Activated CD4-positive, alpha-beta T cell treated with anti-CD3 and anti-CD28 coated beads, Interleukin-10, Interleukin-2, amounts not matched to agents 100 ng/mL and 50 ng/mL, durations not matched to agents 16 hours and 8 hours (primary cell): ENCODE measurements around the gene GREM1.

Source experiments
- DNase-seq: peaks from one replicate; pipeline ENCODE4 v3.0.0-alpha.2; 2020

Gene GREM1

DNA sequence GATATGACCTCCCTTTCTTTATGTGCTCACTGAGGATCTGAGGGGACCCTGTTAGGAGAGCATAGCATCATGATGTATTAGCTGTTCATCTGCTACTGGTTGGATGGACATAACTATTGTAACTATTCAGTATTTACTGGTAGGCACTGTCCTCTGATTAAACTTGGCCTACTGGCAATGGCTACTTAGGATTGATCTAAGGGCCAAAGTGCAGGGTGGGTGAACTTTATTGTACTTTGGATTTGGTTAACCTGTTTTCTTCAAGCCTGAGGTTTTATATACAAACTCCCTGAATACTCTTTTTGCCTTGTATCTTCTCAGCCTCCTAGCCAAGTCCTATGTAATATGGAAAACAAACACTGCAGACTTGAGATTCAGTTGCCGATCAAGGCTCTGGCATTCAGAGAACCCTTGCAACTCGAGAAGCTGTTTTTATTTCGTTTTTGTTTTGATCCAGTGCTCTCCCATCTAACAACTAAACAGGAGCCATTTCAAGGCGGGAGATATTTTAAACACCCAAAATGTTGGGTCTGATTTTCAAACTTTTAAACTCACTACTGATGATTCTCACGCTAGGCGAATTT is 14.9 kb downstream of the GREM1 start:
- DNase-seq = no peak

DNA sequence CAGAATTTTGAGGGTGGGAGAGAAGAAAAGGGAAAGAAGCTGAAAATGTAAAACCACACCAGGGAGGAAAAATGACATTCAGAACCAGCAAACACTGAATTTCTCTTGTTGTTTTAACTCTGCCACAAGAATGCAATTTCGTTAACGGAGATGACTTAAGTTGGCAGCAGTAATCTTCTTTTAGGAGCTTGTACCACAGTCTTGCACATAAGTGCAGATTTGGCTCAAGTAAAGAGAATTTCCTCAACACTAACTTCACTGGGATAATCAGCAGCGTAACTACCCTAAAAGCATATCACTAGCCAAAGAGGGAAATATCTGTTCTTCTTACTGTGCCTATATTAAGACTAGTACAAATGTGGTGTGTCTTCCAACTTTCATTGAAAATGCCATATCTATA is 15.5 kb downstream of the GREM1 start:
- no peak for DNase-seq

DNA sequence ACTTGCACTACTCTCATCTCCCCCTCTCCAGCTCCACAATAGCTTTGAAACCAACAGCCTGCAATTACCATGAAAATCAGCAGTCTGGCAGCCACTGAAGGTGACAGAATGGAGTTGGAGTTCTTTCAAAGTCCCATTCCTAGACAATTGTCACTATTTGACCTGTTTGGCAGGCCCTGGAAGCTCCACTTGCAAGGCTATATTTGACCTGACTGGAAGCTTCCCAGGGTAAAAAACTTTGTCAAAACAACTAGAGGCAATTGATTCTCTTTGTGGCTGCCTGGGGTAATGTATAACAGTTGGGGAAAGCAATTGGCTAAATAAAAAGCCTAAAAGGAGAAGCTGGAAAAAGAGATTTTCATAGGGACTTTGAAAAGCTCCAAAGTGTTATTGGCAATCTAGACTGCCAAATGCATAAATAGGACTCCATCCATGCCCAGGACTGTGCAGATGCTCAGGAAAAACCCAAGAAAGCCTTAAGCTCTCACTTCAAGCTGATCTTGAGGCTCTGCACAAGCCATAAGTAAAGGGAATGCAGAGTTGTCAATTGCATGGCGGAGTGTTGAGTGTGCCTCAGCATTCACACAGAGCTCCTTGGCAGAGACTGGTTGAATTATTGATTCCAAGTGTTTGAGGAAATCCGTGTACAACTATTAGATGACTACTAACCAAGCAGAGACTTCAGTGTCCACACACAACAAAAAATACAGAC is 18.3 kb downstream of the GREM1 start:
- no peak for DNase-seq

DNA sequence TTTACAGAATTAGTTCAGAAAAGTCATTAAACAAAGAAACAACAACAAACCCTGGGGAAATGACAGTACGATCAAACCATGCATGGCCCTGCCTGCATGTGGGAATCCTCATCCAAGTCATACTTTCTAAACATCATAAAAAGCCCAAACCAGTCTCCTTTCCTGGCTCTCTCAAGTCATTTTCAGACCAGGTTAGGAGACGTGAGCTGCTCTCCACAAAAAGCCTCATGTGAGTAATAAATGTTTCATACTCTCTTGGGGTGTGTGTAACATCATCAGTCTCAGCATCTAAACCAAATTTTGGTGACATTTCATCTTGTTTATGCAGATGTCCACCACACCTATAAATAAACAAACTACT is 18.9 kb downstream of the GREM1 start:
- no peak for DNase-seq

DNA sequence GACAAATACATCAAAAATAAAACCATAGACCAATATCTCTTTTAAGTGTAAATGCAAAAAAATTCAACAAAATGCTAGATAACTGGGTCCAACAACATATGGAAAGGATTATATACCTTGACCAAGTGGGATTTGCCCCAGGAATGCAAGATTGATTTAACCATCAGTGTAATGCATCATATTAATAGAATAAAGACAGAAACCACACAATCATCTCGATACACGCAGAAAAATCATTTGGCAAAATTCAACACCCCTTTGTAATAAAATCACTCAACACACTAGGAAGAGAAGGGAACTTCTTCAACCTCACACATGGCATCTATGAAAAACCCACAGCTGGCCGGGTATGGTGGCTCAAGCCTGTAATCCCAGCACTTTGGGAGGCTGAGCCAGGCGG is 19.5 kb downstream of the GREM1 start:
- no peak for DNase-seq

DNA sequence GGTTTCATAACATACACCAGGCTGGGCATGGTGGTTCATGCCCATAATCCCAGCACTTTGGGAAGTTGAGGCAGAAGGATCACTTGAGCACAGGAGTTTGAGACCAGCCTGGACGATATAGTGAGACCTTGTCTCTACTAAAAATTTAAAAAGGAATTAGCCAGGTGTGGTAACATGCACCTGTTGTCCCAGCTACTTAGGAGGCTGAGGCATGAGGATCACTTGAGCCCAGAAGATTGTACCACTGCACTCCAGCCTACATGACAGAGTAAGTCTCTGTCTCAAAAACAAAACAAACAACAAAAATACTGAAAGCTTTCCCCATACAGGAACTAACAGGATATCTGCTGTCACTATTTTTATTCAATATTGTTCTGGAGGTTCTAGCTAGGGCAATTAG is 20.9 kb downstream of the GREM1 start:
- no peak for DNase-seq

DNA sequence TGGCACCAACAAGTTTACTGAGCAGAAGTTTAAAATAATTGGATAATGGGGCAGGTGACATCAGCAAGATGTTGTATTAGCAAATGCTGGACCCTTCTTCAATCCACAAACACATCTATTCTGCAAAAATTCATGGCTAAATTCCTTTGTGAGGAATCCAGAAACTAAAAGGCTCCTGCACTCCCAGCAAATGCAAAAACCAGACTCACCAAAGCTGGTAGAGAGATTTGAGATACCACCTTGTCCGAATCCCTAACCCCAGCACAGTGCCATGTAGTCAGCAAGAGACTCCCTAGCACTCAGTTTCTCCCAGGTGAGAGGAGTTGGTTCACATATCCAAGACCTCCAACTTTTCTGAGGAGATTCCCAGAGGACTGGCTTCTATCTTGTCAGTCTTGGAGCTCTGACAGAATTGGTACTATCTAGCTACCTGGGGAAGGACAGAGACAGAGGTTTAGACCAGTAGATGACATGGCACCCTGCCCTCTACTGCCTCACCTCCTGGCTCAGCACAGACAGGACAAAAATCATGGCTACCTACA is 21.8 kb downstream of the GREM1 start:
- DNase-seq = no peak

DNA sequence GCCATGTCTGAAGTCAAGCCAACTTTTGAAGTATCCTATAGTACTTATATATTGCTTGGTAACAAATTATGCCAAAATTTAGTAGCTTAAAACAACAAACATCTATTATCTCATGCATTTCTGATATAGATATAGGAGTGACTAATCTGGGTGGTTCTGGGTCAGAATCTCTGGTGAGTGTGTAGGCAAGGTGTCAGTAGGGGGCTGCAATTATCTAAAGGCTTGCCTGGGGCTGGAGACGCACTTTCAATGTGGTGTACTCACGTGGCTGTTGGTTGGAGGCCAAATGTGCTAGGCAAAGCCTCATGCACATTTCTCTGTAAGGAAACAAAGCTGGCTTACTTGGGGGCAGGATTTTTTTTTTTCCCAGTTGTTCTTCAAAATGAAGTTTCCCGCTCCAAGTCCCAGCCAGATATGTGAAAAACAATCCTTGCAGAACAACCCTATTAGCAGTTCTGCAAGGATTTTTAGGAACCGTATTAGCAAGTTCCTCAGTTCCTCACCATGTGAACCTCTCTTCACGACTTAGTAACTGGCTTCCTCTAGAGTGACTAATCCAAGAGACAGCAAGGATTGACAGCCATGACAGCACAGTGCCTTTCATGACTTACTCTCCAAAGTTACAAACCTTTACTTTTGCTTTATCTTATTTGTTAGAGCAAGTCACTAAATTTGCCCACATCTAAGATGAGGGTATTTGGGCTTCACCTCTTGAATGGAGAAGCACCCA is 25.8 kb downstream of the GREM1 start:
- DNase-seq = no peak

DNA sequence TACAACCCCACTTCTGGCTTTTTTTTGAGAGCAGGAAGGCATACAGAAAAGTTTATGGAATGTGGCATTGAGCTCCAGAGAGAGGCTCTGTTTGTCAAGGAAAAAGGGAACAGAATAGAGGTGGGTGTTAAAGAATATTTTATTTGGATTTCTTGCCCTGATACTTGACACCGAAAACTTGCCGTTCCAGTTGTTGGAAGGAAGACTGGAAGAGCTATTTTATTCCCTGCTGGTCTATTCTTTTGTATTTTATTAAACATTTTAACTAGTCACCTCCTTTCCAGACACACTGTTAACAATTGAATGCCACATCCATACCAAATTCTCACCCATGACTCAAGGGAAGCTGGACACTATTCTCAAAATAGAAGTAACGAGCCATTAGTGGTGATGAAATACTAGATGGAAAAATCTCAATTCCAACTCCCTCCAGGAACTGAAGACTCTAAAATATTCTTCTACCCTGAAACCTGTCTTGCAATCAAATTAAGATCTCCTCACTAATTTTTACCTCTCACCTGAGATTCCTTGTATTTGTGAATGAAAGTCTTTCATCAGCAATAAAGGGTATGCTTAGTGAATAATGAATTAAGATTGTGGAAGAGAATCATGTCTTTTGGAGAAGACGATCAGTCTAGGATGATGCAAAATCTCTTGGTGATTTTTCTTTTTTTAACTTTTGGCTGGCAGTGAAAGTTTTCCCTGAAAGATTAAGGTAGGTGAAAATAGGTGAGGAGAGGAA is 28.5 kb downstream of the GREM1 start:
- DNase-seq = no peak

DNA sequence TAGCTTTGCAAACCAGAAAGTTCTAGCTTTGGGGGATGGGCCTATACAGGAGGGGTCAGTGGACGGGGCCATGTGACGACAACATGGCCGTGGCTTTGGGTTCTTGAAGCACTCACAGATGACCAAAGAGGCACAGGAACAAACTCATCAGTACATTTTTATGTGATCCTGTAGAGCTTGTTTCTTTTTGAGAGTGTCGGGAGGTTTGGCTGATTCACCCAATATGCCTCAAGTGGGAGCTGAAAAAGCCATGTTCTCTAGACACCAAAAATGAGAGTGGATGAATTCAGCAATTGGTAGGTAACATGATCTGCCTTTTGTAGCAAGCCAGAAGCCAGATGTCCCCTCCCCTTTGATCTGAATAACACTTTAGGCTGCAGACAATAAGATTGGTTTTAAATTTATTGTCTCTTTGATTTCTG is 30.1 kb downstream of the GREM1 start:
- DNase-seq = no peak

DNA sequence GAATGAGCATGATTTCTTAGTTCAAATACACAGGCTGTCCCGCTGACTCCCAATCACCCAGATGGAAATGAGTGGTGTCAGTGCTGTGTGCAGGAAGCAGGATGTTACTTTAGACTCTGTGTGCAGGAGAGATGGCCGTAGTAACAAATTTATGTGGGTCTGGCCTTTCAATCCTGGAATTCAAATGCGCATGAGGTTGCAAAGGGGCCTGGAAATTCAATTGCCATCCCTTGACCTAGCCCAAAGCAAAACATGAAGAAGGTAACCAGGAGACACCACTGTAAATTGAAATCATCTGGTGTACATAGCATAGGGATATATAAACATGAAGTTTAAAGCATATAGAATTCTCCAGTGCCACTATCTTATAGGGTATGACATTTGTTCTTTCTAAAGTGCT is 33.2 kb downstream of the GREM1 start:
- DNase-seq = no peak

DNA sequence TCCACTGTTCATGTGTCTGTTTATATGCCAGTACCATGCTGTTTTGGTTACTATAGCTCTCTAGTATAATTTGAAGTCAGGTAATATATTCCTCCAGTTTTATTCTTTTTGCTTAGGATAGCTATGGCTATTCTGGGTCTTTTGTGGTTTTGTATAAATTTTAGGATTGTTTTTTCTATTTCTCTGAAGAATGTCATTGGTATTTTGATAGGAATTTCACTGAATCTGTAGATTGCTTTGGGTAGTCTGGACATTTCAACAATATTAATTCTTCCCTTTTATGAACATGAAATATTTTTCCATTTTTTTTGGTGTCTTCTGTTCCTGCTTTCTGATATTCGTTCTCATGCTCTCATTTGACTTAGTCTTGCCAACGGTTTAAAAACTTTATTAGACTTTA is 39.6 kb downstream of the GREM1 start:
- no peak for DNase-seq

DNA sequence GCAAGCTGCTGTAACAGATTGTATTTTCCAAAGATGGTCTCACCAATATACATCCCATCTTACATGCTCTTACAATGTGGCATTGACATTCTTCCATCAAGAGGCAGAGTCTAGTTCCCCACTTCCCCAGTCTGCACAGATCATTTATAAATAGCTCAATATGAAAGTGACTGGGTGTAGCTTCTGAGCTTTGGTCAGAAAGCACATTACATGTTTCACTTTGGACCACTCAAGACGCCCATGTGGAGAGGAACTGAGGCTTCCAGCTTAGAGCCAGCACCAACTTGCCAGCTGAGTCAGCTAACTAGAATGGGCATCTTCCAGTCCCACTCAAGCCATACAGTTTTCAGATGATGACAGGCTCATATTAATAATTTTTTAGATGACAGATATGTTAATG is 45.5 kb downstream of the GREM1 start:
- no peak for DNase-seq

DNA sequence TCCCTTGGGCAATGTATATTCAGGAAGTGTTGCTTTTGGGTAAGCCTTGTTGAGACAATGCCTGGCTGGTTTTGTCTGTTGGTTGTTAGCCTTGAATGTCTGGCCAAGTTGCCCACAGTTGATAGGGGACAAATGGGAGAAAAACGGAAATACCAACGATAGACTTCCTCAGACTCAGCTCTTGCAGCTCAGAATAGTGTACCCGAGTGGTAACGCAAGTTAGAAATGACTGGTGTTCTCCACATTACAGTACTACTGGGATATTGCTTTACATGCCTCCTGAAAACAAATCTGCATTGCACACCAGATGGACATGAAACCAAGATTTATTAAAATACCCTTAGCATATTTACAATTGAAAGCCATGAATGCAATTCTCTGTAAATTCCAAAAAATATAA is 47.4 kb downstream of the GREM1 start:
- no peak for DNase-seq

DNA sequence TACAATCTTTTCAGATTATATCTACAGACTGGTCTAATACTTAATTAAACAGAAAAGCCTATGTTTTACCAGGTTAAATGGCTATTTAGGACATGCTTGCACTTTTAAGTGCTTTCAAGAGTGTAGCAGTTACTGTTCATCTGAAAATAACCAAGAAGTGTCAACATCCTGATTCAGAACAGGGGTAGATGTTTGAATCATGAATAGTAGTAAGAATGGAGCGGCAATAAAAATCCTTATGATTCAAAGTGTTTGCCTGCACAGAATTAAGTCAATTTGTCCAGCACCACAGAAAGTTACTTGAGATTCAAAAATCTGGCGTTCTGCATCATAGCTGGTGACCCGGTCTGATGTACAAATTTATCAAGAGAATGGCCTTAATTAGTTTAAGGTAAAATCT is 48.3 kb downstream of the GREM1 start:
- DNase-seq = no peak

DNA sequence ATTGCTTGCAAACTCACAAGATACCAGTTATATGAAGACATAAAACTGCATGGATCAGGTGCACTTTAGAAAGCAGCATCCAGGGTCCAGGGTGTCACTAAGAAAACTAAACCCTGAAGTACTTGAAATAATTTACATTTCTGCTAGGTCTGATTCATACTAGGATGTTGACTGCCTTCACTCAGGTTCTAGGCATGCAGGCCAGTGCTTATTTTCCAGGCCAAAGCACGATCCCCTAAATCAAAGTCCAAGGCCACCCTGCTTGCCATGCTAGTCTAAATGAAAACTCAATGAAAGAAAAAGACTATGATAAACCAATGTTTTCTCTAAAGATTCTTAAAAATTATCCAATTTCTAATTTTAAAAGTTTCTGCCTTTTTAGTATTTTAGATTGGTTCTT is 49.4 kb downstream of the GREM1 start:
- DNase-seq = no peak

DNA sequence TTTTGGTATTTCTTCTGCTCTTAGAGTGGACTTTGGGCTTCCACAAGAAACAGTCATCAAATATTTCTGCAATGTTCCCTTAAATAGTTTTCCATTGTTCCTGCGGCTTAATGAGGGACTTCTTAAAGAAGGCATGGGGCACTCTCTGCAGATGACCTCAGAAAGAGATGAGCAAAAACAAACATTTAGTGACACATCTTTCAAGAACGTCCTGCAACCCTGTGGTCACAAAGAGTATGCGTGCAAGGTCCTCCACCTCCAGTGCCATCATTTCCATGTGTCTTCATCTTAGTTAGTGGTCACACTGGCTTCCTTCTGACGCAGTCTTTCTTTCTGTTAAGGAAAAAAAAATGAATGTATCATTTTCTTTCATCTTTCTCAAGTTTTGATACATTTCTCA is 56.2 kb downstream of the GREM1 start:
- DNase-seq = no peak

DNA sequence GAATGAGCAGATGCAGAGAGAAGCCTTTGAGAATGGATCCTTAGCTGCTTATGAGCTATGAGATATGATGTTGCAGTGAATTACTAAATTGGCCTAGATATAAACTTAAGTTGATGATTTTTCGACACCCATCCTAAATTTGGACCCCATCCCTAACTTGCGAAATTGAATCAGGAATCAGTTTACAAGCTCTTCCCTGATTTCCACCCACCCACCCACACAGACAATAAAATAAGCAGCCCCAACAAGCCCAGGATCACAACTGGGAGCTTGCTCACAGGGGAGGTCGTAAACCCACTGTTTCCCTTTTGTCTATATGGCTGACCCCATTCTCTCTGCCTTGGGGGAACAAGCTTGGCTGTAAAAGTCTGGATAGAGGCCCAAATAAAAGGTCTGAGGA is 57.3 kb downstream of the GREM1 start:
- no peak for DNase-seq

DNA sequence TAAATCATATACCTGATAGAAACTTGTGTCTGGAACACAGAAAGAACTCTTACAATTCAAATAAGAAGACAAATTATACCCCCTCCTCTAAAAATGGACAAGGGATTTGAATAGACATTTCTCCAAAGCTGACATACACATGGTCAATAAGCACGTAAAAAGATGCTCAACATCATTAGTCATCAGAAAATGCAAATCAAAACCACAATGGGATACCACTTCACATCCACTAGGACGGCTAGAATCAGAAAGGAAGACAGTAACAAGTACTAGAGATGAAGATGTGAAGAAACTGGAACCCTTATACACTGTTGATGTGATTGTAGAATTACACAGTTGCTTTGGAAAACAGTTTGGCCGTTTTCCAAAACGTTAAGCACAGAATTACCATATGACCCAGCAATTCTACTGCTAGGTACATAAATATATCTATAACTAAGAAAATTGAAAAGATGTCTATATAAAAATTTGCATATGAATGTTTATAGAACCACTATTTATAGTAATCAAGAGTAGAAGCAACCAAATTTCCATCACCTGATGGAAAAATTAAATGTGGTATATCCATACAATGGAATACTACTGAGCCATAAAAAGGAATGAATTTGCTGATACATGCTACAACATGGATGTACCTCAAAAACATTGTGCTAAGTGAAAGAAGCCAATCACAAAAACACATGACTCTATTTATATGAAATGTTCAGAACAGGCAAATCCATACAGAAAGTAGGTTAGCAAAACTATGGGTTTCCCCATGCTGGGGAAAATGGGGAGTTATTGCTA is 60.8 kb downstream of the GREM1 start:
- no peak for DNase-seq

DNA sequence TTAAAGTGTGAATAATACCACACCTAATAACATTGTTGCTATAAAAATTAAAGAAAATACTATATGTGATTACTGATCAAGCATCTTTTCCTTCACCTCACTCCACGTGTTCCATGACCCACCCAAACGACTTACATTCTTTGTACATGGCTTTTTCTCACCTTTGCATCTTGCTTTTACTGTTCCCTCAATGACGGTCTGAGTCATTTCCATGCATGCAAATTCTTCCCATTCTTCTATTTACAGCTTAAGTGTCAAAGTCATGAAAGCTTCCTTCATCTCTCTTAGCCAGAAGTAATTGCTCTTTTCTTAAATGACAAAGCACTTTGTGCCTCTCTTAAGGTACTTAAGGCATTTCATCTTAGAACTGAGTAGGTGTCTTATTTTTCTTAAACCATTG is 64.0 kb downstream of the GREM1 start:
- DNase-seq = no peak

DNA sequence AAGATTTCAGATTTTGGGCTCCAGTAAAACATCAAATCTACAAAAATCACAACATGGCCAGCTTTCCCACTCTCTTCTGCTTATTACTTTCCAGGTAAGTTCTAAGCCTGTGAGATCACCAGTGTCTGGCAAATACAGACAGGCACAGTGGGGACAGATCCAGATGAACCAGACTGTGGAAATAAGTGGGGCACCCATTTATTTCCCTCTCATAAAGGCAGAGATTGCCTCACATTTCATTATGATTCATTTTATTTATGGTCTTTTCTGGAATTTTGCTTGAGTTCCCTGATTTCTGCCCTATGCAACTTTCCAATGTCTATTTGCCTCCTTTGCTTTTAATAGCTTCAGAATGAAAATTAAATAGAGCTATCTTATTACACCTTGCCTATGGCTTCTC is 66.8 kb downstream of the GREM1 start:
- no peak for DNase-seq

DNA sequence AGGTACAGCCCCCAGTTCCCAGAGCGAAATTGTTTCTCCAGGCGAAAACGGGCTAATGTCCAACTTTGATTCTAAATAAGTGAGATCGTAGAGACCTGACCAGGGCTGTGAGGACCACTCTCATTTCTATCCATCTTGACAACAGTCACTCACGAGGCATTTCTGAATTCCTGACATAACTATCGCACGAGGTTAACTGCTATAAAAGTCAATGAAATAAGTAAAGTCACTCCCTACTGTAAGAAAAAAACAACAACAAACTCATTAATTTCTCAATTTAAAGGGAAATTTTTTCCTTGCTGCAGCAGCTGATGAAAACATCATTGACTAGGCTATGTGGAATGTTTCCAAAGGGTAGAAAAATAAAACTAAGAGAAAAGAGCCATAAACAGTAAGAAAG is 69.1 kb downstream of the GREM1 start:
- DNase-seq = no peak

DNA sequence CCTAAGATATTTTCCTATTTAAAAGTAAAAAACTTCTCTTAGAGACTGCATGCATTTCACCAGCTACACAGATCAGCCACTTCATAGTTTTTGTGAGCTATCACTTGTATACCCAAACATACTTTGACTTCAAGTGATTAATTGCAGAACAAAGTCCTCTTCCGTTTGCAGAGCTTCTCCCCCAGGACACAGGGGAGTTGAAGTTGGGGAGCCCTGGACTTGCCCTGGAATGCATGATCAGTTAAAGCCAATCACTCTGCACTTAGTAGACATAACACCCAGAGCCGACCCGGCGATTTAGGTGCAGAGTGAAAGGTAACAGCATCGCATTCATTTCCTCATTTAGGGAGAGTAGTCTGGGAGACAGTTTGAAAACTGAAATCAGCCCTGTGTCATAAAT is 70.1 kb downstream of the GREM1 start:
- DNase-seq = no peak
